SK-N-MC (cell line): Measurements from ENCODE around the gene MYO5C.
A peak's percentile ranks its signal among the peaks of the same experiment; 100 is the strongest.
"Not testable (repeated sequence)": the region's sequence is repeated elsewhere in the genome, so short reads cannot be mapped to it uniquely, and the experiment has no call there.

Experiments
- DNase-seq: peaks from one replicate; pipeline ENCODE4 v3.0.0-alpha.2; 2011; ENCODE audit warnings: low read depth, low spot score
- H3K27ac ChIP-seq: fragments of 200-600 bp; sonication (generic); 2 replicates; pipeline ENCODE4 v1.5.1; 2016; ENCODE audit warnings: mixed run types
- H3K36me3 ChIP-seq: fragments of 200-600 bp; sonication (generic); 2 replicates; pipeline ENCODE4 v1.6.1; 2017; ENCODE audit warnings: antibody characterized with exemption, low read length, mixed read lengths; ENCODE audit not compliant: insufficient read depth
- H3K4me3 ChIP-seq: fragments of 200-600 bp; sonication (generic); 2 replicates; pipeline ENCODE4 v1.5.1; 2016
- H3K9ac ChIP-seq: fragments of 200-600 bp; sonication (generic); 2 replicates; pipeline ENCODE4 v1.8.0; 2017; ENCODE audit warnings: mixed run types, mixed read lengths; ENCODE audit not compliant: insufficient read length
- H3K9me3 ChIP-seq: fragments of 200-600 bp; sonication (generic); 2 replicates; pipeline ENCODE4 v1.6.1; 2017; ENCODE audit warnings: low read depth, mild to moderate bottlenecking, antibody characterized with exemption, low read length, moderate library complexity, mixed read lengths
- EZH2 ChIP-seq: fragments of 200-600 bp; sonication (generic); IDR thresholded peaks from one replicate; pipeline ENCODE4 v1.6.1; 2017; ENCODE audit warnings: antibody characterized with exemption
- FOXP2 ChIP-seq: optimal IDR thresholded peaks from 2 replicates; pipeline ENCODE3; 2011; ENCODE audit warnings: mild to moderate bottlenecking, moderate library complexity; ENCODE audit not compliant: insufficient read depth; ENCODE audit errors: extremely low read length, control extremely low read depth
- POLR2AphosphoS5 ChIP-seq: IDR thresholded peaks from 2 replicates; pipeline ENCODE4 v1.6.1; 2012; ENCODE audit warnings: mild to moderate bottlenecking, low read depth, low read length, borderline replicate concordance

MYO5C gene

GRCh38 chr15:52179278-52180195 lies 116.1 kb downstream of the MYO5C start:
- DNase-seq, result no peak
- H3K4me3 ChIP-seq, result peak overlapping the region; percentile 92
- TF ChIP-seq POLR2AphosphoS5, result peak; percentile 59; the same call in 1 of the 2 replicates
- TF ChIP-seq EZH2, result no peak
- no peaks in the 10 kb centered on the region for H3K9me3 ChIP-seq
- H3K27ac ChIP-seq, result no peak overlapping the region
- H3K36me3 ChIP-seq, result no peaks in the 10 kb centered on the region
- H3K9ac ChIP-seq, result peak overlapping the region; percentile 72

- H3K27ac ChIP-seq, result no peak overlapping the region
- H3K9ac ChIP-seq, result peak overlapping the region; percentile 72
- H3K36me3 ChIP-seq, result no peaks in the 10 kb centered on the region
- peak overlapping the region; percentile 92 for H3K4me3 ChIP-seq
- DNase-seq, result no peak
- TF ChIP-seq POLR2AphosphoS5, result no peak
- TF ChIP-seq FOXP2, result no peak
- no peak for TF ChIP-seq EZH2
- no peaks in the 10 kb centered on the region for H3K9me3 ChIP-seq
Measured at GRCh38 chr15:52178765-52179164, 116.8 kb downstream of the MYO5C start.

- Histone ChIP-seq H3K4me3 (no peak overlapping the region), H3K9ac (no peak overlapping the region), H3K36me3 (no peaks in the 10 kb centered on the region), H3K9me3 (no peaks in the 10 kb centered on the region), H3K27ac (no peak overlapping the region)
- TF ChIP-seq POLR2AphosphoS5 (no peak), FOXP2 (no peak), EZH2 (no peak)
- no peak for DNase-seq
Measured at GRCh38 chr15:52172869-52173268, 122.7 kb downstream of the MYO5C start.

- Histone ChIP-seq H3K9me3 (no peaks in the 10 kb centered on the region), H3K36me3 (no peaks in the 10 kb centered on the region), H3K27ac (no peak overlapping the region), H3K9ac (no peak overlapping the region), H3K4me3 (no peak overlapping the region)
- TF ChIP-seq EZH2 (no peak), POLR2AphosphoS5 (no peak), FOXP2 (no peak)
- DNase-seq, result no peak
Measured at GRCh38 chr15:52171807-52172206, 123.8 kb downstream of the MYO5C start.

- DNase-seq, result no peak
- no peak overlapping the region for H3K27ac ChIP-seq
Measured at GRCh38 chr15:52171386-52171785, 124.2 kb downstream of the MYO5C start.

GRCh38 chr15:52170199-52170598 lies 125.4 kb downstream of the MYO5C start:
- H3K9ac ChIP-seq, H3K27ac ChIP-seq, H3K4me3 ChIP-seq, H3K36me3 ChIP-seq, H3K9me3 ChIP-seq, DNase-seq: not testable (repeated sequence)

More at GRCh38 chr15:52171386-52171785, 124.2 kb downstream of the MYO5C start:
- Histone ChIP-seq H3K9me3 (no peaks in the 10 kb centered on the region), H3K36me3 (no peaks in the 10 kb centered on the region), H3K4me3 (no peak overlapping the region), H3K9ac (no peak overlapping the region)
- TF ChIP-seq FOXP2, result no peak
- TF ChIP-seq EZH2, result no peak
- TF ChIP-seq POLR2AphosphoS5, result no peak

GRCh38 chr15:52165494-52166131 lies 130.0 kb downstream of the MYO5C start:
- not testable (repeated sequence) for H3K4me3 ChIP-seq, H3K9ac ChIP-seq, DNase-seq, H3K36me3 ChIP-seq, H3K9me3 ChIP-seq
- H3K27ac ChIP-seq, result peak overlapping the region; percentile 50; the same call in 1 of the 2 replicates

GRCh38 chr15:52164631-52165265 lies 130.9 kb downstream of the MYO5C start:
- Histone ChIP-seq H3K9me3 (no peaks in the 10 kb centered on the region), H3K36me3 (no peaks in the 10 kb centered on the region), H3K27ac (peak overlapping the region; percentile 50; the same call in 1 of the 2 replicates), H3K4me3 (no peak overlapping the region), H3K9ac (no peak overlapping the region)
- DNase-seq, result no peak
- no peak for TF ChIP-seq EZH2
- TF ChIP-seq POLR2AphosphoS5, result no peak
- TF ChIP-seq FOXP2, result no peak
